Ramos (cell line): Measurements from ENCODE around the gene DENND1A.

Source experiments
- in situ Hi-C: fragments of 300-500 bp; cut with MboI; formaldehyde crosslinking; loops from one replicate; pipeline ENCODE4 v1.14.3; 2022; ENCODE audit warnings: low sequenced_read_pairs; ENCODE audit not compliant: unreplicated experiment

The DENND1A gene

GRCh38 chr9:123394291-123395235 lies 535.4 kb downstream of the DENND1A start:
- in situ Hi-C loops = no loop called here

GRCh38 chr9:123392802-123393201 lies 537.1 kb downstream of the DENND1A start:
- in situ Hi-C loops = no loop called here

GRCh38 chr9:123391946-123392345 lies 538.0 kb downstream of the DENND1A start:
- in situ Hi-C loops = no loop called here

GRCh38 chr9:123391233-123391632 lies 538.7 kb downstream of the DENND1A start:
- in situ Hi-C loops = no loop called here

- in situ Hi-C loops = no loop called here
These were observed 539.4 kb downstream of the DENND1A start for GRCh38 chr9:123390337-123391135.

GRCh38 chr9:123389698-123390097 lies 540.2 kb downstream of the DENND1A start:
- in situ Hi-C loops = no loop called here

- in situ Hi-C loops = no loop called here
These were observed 540.9 kb downstream of the DENND1A start for GRCh38 chr9:123389070-123389469.

- in situ Hi-C loops = no loop called here
These were observed 542.2 kb downstream of the DENND1A start for GRCh38 chr9:123387686-123388085.

- in situ Hi-C loops = no loop called here
These were observed 546.3 kb downstream of the DENND1A start for GRCh38 chr9:123383512-123384170.

- in situ Hi-C loops = no loop called here
These were observed 547.0 kb downstream of the DENND1A start for GRCh38 chr9:123382653-123383511.

GRCh38 chr9:123380852-123381705 lies 548.8 kb downstream of the DENND1A start:
- in situ Hi-C loops = no loop called here

GRCh38 chr9:123378956-123379660 lies 550.8 kb downstream of the DENND1A start:
- in situ Hi-C loops = no loop called here

- in situ Hi-C loops = no loop called here
These were observed 551.9 kb downstream of the DENND1A start for GRCh38 chr9:123378025-123378424.

GRCh38 chr9:123377211-123377971 lies 552.5 kb downstream of the DENND1A start:
- in situ Hi-C loops = no loop called here

GRCh38 chr9:123376218-123377071 lies 553.5 kb downstream of the DENND1A start:
- in situ Hi-C loops = no loop called here

GRCh38 chr9:123375469-123376132 lies 554.3 kb downstream of the DENND1A start:
- in situ Hi-C loops = no loop called here
